Astrocyte (in vitro differentiated cells and primary cell): ENCODE data around the gene ADARB2. TPM values are rescaled to one million over a fixed set of nuclear protein-coding genes. Genes with fewer than 3 reads are reported as not detected.

Experiments used
- DNase-seq: peaks from one replicate; pipeline ENCODE4 v3.0.0-alpha.2; 2010; ENCODE audit warnings: low read depth
- FAIRE-seq: peaks from 2 replicates; lab custom pipeline; 2011; peaks lifted over from hg19 to GRCh38; lab: Jason Lieb, UNC
- H2AFZ ChIP-seq: 2 replicates; pipeline ENCODE4 v1.6.0; 2012; ENCODE audit warnings: low read depth, low read length, inconsistent platforms
- H3K27ac ChIP-seq: 2 replicates; pipeline ENCODE4 v1.5.1; 2011; ENCODE audit warnings: low read depth, low read length, inconsistent platforms
- H3K27me3 ChIP-seq: 2 replicates; pipeline ENCODE4 v1.6.0; 2011; ENCODE audit warnings: low read length, inconsistent platforms; ENCODE audit not compliant: insufficient read depth
- H3K36me3 ChIP-seq: 2 replicates; pipeline ENCODE4 v1.5.1; 2011; ENCODE audit warnings: low read length, inconsistent platforms; ENCODE audit not compliant: insufficient read depth
- H3K4me1 ChIP-seq: 2 replicates; pipeline ENCODE4 v1.5.1; 2011; ENCODE audit warnings: low read length, inconsistent platforms; ENCODE audit not compliant: insufficient read depth
- H3K4me2 ChIP-seq: 2 replicates; pipeline ENCODE4 v1.6.0; 2012; ENCODE audit warnings: low read length, inconsistent platforms
- H3K4me3 ChIP-seq: 2 replicates; pipeline ENCODE4 v1.5.1; 2011; ENCODE audit warnings: low read depth, mild to moderate bottlenecking, low read length, inconsistent platforms; ENCODE audit not compliant: insufficient read depth
- H3K79me2 ChIP-seq: 2 replicates; pipeline ENCODE4 v1.6.0; 2012; ENCODE audit warnings: mild to moderate bottlenecking, low read length, inconsistent platforms; ENCODE audit not compliant: insufficient read depth
- H3K9ac ChIP-seq: 2 replicates; pipeline ENCODE4 v1.6.0; 2012; ENCODE audit warnings: mild to moderate bottlenecking, low read length, inconsistent platforms
- H3K9me3 ChIP-seq: 2 replicates; pipeline ENCODE4 v1.5.1; 2012; ENCODE audit warnings: low read depth, mild to moderate bottlenecking, low read length, inconsistent platforms; ENCODE audit not compliant: insufficient read depth
- H4K20me1 ChIP-seq: 2 replicates; pipeline ENCODE4 v1.6.0; 2012; ENCODE audit warnings: low read length, inconsistent platforms; ENCODE audit not compliant: insufficient read depth
- H3K27ac Mint-ChIP-seq: one replicate; pipeline ENCODE4 v1.8.0; 2021; ENCODE audit warnings: mild to moderate bottlenecking, mixed read lengths; ENCODE audit not compliant: unreplicated experiment
- H3K27me3 Mint-ChIP-seq: one replicate; pipeline ENCODE4 v1.8.0; 2021; ENCODE audit warnings: low read depth, mixed read lengths; ENCODE audit not compliant: unreplicated experiment
- H3K36me3 Mint-ChIP-seq: one replicate; pipeline ENCODE4 v1.8.0; 2021; ENCODE audit warnings: low read depth, mixed read lengths; ENCODE audit not compliant: unreplicated experiment
- H3K4me1 Mint-ChIP-seq: one replicate; pipeline ENCODE4 v1.8.0; 2021; ENCODE audit warnings: low read depth, mixed read lengths; ENCODE audit not compliant: unreplicated experiment
- H3K4me3 Mint-ChIP-seq: one replicate; pipeline ENCODE4 v1.8.0; 2021; ENCODE audit warnings: mild to moderate bottlenecking, moderate library complexity, mixed read lengths; ENCODE audit not compliant: unreplicated experiment
- H3K9me3 Mint-ChIP-seq: one replicate; pipeline ENCODE4 v1.8.0; 2021; ENCODE audit warnings: mild to moderate bottlenecking, mixed read lengths; ENCODE audit not compliant: unreplicated experiment
- EZH2 ChIP-seq: IDR thresholded peaks from 2 replicates; pipeline ENCODE4 v1.6.1; 2012; ENCODE audit warnings: mild to moderate bottlenecking, low read length, inconsistent platforms; ENCODE audit not compliant: insufficient read depth
- total RNA-seq: library from RNA; stranded (reverse); gene quantifications from 2 replicates; pipeline ENCODE4 v1.2.1, GENCODE V29; 2021
- TF ChIP-seq, protein P1 (sequence below): IDR thresholded peaks from 2 replicates; pipeline ENCODE4 v1.5.1; 2011; ENCODE audit warnings: low read depth, mild to moderate bottlenecking, inconsistent platforms, low read length, moderate library complexity; ENCODE audit not compliant: insufficient read depth

ADARB2 gene
- total RNA-seq, 1 donor from 2014 or later = 0.18 TPM

DNA sequence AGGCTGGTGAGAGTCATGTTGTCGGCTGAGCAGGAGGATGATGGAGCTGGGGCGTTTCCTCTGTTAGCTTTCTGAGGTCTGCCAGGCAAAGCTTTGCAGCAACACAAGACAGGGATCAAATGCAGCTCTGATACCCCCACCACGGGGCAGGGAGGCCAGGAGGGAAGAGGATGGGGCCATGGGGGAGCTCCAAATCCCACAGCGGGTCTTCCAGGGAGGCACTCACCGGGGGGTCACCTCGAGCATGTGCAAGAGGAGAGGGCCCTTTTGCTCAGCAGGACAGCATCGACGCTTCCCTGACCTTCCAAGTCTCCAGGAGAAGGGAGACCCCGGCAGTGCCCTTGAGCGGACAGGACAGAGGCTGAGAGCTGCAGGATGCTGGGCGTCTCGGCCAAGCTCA is 553.6 kb downstream of the ADARB2 start:
- TF ChIP-seq, protein P1, sequence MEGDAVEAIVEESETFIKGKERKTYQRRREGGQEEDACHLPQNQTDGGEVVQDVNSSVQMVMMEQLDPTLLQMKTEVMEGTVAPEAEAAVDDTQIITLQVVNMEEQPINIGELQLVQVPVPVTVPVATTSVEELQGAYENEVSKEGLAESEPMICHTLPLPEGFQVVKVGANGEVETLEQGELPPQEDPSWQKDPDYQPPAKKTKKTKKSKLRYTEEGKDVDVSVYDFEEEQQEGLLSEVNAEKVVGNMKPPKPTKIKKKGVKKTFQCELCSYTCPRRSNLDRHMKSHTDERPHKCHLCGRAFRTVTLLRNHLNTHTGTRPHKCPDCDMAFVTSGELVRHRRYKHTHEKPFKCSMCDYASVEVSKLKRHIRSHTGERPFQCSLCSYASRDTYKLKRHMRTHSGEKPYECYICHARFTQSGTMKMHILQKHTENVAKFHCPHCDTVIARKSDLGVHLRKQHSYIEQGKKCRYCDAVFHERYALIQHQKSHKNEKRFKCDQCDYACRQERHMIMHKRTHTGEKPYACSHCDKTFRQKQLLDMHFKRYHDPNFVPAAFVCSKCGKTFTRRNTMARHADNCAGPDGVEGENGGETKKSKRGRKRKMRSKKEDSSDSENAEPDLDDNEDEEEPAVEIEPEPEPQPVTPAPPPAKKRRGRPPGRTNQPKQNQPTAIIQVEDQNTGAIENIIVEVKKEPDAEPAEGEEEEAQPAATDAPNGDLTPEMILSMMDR = no peak
- TF ChIP-seq EZH2 = no peak
- no peaks in the 10 kb centered on the region for H3K9me3 Mint-ChIP-seq
- Histone ChIP-seq H3K4me1 (no peaks in the 10 kb centered on the region), H3K27me3 (no peaks in the 10 kb centered on the region), H3K79me2 (no peaks in the 10 kb centered on the region), H3K9ac (no peak overlapping the region), H4K20me1 (no peaks in the 10 kb centered on the region), H3K4me2 (no peak overlapping the region), H3K36me3 (no peaks in the 10 kb centered on the region), H3K9me3 (no peaks in the 10 kb centered on the region), H2AFZ (no peak overlapping the region), H3K4me3 (no peak overlapping the region), H3K27ac (no peak overlapping the region)
- H3K27ac Mint-ChIP-seq = no peak overlapping the region
- peaks cover 2% of the 10 kb centered on the region for H3K4me1 Mint-ChIP-seq
- FAIRE-seq (no peak), DNase-seq (no peak)
- no peak overlapping the region for H3K4me3 Mint-ChIP-seq
- no peaks in the 10 kb centered on the region for H3K36me3 Mint-ChIP-seq
- peaks cover 53% of the 10 kb centered on the region for H3K27me3 Mint-ChIP-seq

DNA sequence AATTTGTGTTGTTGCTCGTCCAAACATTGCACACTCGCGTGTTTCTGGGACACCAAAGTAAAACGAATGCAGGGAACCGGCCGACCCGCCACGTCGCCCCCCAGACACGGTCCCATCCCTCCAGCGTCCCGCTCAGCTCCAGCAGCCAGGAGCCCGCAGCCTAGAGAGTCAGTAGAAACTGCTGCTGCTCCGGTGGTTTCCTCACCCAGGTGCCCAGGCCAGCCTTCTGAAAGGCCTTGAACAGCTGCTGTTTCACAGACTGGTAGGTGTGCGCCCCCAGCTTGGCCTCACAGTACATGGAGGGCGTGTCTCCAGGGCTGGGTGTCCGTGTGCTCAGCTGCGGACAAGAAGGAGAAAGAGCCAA is 554.3 kb downstream of the ADARB2 start:
- FAIRE-seq (no peak), DNase-seq (no peak)
- Mint-ChIP-seq H3K9me3 (no peaks in the 10 kb centered on the region), H3K36me3 (no peaks in the 10 kb centered on the region), H3K4me3 (no peak overlapping the region), H3K4me1 (no peaks in the 10 kb centered on the region), H3K27me3 (peaks cover 52% of the 10 kb centered on the region), H3K27ac (no peak overlapping the region)
- Histone ChIP-seq H3K27ac (no peak overlapping the region), H3K9ac (no peak overlapping the region), H3K36me3 (no peaks in the 10 kb centered on the region), H3K4me2 (no peak overlapping the region), H3K79me2 (no peaks in the 10 kb centered on the region), H4K20me1 (no peaks in the 10 kb centered on the region), H3K4me1 (no peaks in the 10 kb centered on the region), H2AFZ (no peak overlapping the region), H3K27me3 (no peaks in the 10 kb centered on the region), H3K9me3 (no peaks in the 10 kb centered on the region), H3K4me3 (no peak overlapping the region)
- TF ChIP-seq, protein P1 = no peak
- no peak for TF ChIP-seq EZH2

DNA sequence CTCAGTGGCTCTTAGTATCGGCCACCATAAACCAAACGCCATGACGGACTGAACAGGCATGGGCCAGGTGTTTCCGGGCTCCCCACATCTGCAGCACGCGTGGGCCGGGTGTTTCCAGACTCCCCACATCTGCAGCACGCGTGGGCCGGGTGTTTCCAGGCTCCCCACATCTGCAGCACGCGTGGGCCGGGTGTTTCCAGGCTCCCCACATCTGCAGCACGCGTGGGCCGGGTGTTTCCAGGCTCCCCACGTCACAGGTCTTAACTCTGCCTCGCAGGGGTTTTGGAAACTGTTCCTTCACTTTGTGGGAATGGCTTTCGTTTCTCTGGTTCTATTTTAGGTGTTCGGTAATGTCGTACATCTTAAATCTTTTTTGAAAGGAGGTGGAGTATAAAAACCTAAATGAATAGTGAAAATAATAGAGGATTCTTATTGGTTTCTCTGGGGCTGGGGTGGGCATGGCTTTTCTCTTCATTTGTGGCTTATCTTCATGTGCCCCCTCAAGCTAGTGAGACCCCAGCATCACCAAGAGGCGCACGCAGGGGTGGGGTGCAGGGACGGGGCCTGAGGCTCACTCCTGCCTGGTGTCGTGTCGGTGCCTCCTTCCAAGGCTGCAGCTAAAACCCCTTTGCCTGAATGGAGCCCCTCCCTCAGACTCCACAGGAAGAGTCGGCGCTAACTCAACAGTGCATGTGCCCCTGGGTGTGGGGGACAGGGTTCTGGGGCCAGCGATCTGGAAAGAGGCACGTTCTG is 554.9 kb downstream of the ADARB2 start:
- peaks cover 57% of the 10 kb centered on the region for H3K27me3 Mint-ChIP-seq
- no peak for TF ChIP-seq EZH2
- TF ChIP-seq, protein P1 = no peak
- Histone ChIP-seq H3K27ac (no peak overlapping the region), H3K4me2 (no peak overlapping the region), H3K36me3 (no peaks in the 10 kb centered on the region), H3K27me3 (no peaks in the 10 kb centered on the region), H3K79me2 (no peaks in the 10 kb centered on the region), H3K4me3 (no peak overlapping the region), H3K9ac (no peak overlapping the region), H3K4me1 (no peaks in the 10 kb centered on the region), H3K9me3 (no peaks in the 10 kb centered on the region), H4K20me1 (no peaks in the 10 kb centered on the region), H2AFZ (no peak overlapping the region)
- H3K9me3 Mint-ChIP-seq = no peaks in the 10 kb centered on the region
- FAIRE-seq (no peak), DNase-seq (no peak)
- H3K27ac Mint-ChIP-seq = no peak overlapping the region
- H3K4me1 Mint-ChIP-seq = no peaks in the 10 kb centered on the region
- H3K4me3 Mint-ChIP-seq = no peak overlapping the region
- H3K36me3 Mint-ChIP-seq = no peaks in the 10 kb centered on the region
